ENCODE measurements around the gene LAT. TPM values are rescaled to one million over a fixed set of nuclear protein-coding genes. Genes with fewer than 3 reads are reported as not detected.

LAT gene
- total RNA-seq, 1 experiment from 2014 or later = 4.3 TPM

DNA sequence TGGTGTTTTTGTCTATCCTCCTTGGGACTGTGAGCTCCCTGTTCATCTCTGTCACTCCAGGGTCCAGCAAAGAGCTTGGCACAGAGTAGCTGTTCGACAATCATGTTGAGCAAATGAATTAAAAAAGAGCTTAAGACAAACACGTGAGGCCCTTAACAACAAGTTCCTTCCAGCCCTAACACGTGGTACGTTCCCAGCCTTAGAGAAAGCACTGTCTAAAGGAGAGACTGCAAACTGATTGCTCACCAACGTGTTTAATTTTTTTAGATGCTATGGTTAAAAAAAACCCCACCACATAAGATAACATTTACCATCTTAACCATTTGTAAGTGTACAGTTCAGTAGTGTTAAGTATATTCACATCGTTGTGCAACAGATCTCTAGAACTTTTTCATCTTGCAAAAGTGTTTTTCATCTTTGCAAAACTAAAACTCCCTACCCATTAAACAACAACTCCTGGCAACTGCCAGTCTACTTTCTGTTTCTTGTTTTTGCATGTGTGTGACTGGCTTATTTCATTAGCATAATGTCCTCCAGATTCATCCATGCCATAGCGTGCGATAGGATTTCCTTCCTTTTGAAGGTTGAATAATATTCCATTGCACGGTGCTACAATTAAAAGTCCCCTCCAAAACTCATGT lies 28.2 kb downstream of the LAT start:
- H2AFZ ChIP-seq (ENCODE audit: low read length) = no peak overlapping the region
- no peak for DNase-seq
- H3K4me2 ChIP-seq (ENCODE audit: insufficient read depth, insufficient read length, low read length) = no peak overlapping the region
- TF ChIP-seq, protein P1, sequence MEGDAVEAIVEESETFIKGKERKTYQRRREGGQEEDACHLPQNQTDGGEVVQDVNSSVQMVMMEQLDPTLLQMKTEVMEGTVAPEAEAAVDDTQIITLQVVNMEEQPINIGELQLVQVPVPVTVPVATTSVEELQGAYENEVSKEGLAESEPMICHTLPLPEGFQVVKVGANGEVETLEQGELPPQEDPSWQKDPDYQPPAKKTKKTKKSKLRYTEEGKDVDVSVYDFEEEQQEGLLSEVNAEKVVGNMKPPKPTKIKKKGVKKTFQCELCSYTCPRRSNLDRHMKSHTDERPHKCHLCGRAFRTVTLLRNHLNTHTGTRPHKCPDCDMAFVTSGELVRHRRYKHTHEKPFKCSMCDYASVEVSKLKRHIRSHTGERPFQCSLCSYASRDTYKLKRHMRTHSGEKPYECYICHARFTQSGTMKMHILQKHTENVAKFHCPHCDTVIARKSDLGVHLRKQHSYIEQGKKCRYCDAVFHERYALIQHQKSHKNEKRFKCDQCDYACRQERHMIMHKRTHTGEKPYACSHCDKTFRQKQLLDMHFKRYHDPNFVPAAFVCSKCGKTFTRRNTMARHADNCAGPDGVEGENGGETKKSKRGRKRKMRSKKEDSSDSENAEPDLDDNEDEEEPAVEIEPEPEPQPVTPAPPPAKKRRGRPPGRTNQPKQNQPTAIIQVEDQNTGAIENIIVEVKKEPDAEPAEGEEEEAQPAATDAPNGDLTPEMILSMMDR (conservative IDR thresholded peaks at IDR 0.05) = no peak
- no peak overlapping the region for H2BK120ac ChIP-seq (ENCODE audit: low read depth, low read length, poor library complexity, severe bottlenecking)
- no peak overlapping the region for H3K4ac ChIP-seq (ENCODE audit: low read depth, low read length)
- no peak overlapping the region for H2AK5ac ChIP-seq (ENCODE audit: insufficient read length, low read length)
- H3K56ac ChIP-seq (ENCODE audit: insufficient read length, low read depth, low read length) = no peak overlapping the region
- H4K20me1 ChIP-seq (ENCODE audit: control insufficient read depth, insufficient read depth, insufficient read length) = no peaks in the 10 kb centered on the region
- no peaks in the 10 kb centered on the region for H3K9me3 ChIP-seq (ENCODE audit: control insufficient read depth, low read depth, low read length)
- no peak overlapping the region for H4K8ac ChIP-seq (replicated peaks; ENCODE audit: insufficient read length, low read depth, low read length)
- no peaks in the 10 kb centered on the region for H3K79me1 ChIP-seq (ENCODE audit: insufficient read depth, low read depth, low read length, poor library complexity, severe bottlenecking)
- no CpG with 5 or more reads among the region's 9 CpGs for WGBS (ENCODE audit: extremely low coverage, insufficient read length, low lambda C conversion rate)
- H3K79me2 ChIP-seq (ENCODE audit: insufficient read depth, low read length) = no peaks in the 10 kb centered on the region
- no peak overlapping the region for H2BK15ac ChIP-seq (ENCODE audit: low read depth, low read length)
- H3K4me1 ChIP-seq (ENCODE audit: insufficient read depth, low read length) = no peaks in the 10 kb centered on the region
- no peak overlapping the region for H4K5ac ChIP-seq (ENCODE audit: insufficient read length, low read depth, low read length)
- H3K9ac ChIP-seq (ENCODE audit: extremely low read depth, insufficient read length, low read length) = no peak overlapping the region
- H4K91ac ChIP-seq (ENCODE audit: insufficient read length, low read depth, low read length) = no peak overlapping the region
- H3K27ac ChIP-seq (ENCODE audit: insufficient read length, low read depth, low read length) = no peak overlapping the region
- H3K23me2 ChIP-seq (ENCODE audit: insufficient read length, low read depth, low read length, poor library complexity, severe bottlenecking) = no peaks in the 10 kb centered on the region
- H3K36me3 Mint-ChIP-seq (ENCODE audit: insufficient read depth in 1 of 3, low read depth in 3 of 3) = no peaks in the 10 kb centered on the region
- no peak overlapping the region for H2BK12ac ChIP-seq (ENCODE audit: insufficient read length, low read depth, low read length)
- H3K23ac ChIP-seq (ENCODE audit: insufficient read length, low read depth, low read length) = no peak overlapping the region
- no peaks in the 10 kb centered on the region for H3K4me1 Mint-ChIP-seq
- no peak overlapping the region; a peak in 1 of 7 replicates for H3K27ac Mint-ChIP-seq
- peaks cover 0 to 2% of the 10 kb centered on the region in 2 experiments; a peak in 1 of 5 replicates for H3K9me3 Mint-ChIP-seq
- no peak overlapping the region for H2BK20ac ChIP-seq (ENCODE audit: low read depth, low read length, poor library complexity, severe bottlenecking)
- H3K18ac ChIP-seq (ENCODE audit: insufficient read length, low read depth, low read length) = no peak overlapping the region
- H3T11ph ChIP-seq (ENCODE audit: low read length) = no peak overlapping the region
- H3K4me3 Mint-ChIP-seq = no peak overlapping the region
- no peaks in the 10 kb centered on the region for H3K27me3 ChIP-seq (ENCODE audit: insufficient read depth, low read length)
- H3K27me3 Mint-ChIP-seq (ENCODE audit: low read depth) = no peaks in the 10 kb centered on the region
- H3K14ac ChIP-seq (ENCODE audit: insufficient read depth, low read length) = no peak overlapping the region
- no peak overlapping the region for H2BK5ac ChIP-seq (ENCODE audit: insufficient read length, low read length)
